Osteocyte (in vitro differentiated cells): ENCODE data around the gene MFSD11. TPM values are rescaled to one million over a fixed set of nuclear protein-coding genes. Genes with fewer than 3 reads are reported as not detected.

Experiments
- DNase-seq: peaks from one replicate; pipeline ENCODE4 v3.0.0; 2021; ENCODE audit warnings: mixed read lengths; ENCODE audit not compliant: unreplicated experiment; ENCODE audit errors: extremely low spot score
- H3K27ac Mint-ChIP-seq: one replicate; pipeline ENCODE4 v1.8.0; 2021; ENCODE audit warnings: mild to moderate bottlenecking, mixed read lengths; ENCODE audit not compliant: unreplicated experiment
- H3K27me3 Mint-ChIP-seq: one replicate; pipeline ENCODE4 v1.8.0; 2021; ENCODE audit warnings: mixed read lengths; ENCODE audit not compliant: unreplicated experiment
- H3K36me3 Mint-ChIP-seq: one replicate; pipeline ENCODE4 v1.8.0; 2021; ENCODE audit warnings: mixed read lengths; ENCODE audit not compliant: unreplicated experiment
- H3K4me1 Mint-ChIP-seq: one replicate; pipeline ENCODE4 v1.8.0; 2021; ENCODE audit warnings: mixed read lengths; ENCODE audit not compliant: unreplicated experiment
- H3K4me3 Mint-ChIP-seq: one replicate; pipeline ENCODE4 v1.8.0; 2021; ENCODE audit warnings: mild to moderate bottlenecking, moderate library complexity, mixed read lengths; ENCODE audit not compliant: unreplicated experiment
- H3K9me3 Mint-ChIP-seq: one replicate; pipeline ENCODE4 v1.8.0; 2021; ENCODE audit warnings: mixed read lengths; ENCODE audit not compliant: unreplicated experiment
- CTCF ChIP-seq: fragments of 200-600 bp; sonication (generic); IDR thresholded peaks from 2 replicates; pipeline ENCODE4 v1.5.0; 2021; ENCODE audit warnings: antibody characterized with exemption, mild to moderate bottlenecking, moderate library complexity
- total RNA-seq: library from RNA; stranded (reverse); gene quantifications from 2 replicates; pipeline ENCODE4 v1.2.1, GENCODE V29; 2021

MFSD11 gene
- total RNA-seq, 1 donor from 2014 or later, result 33.0 TPM

GRCh38 chr17:76700270-76700616 is 37.7 kb upstream of the MFSD11 start:
- no peak for DNase-seq
- peaks cover 5% of the 10 kb centered on the region for H3K36me3 Mint-ChIP-seq
- no peaks in the 10 kb centered on the region for H3K9me3 Mint-ChIP-seq
- peak overlapping the region; percentile 90 for H3K27ac Mint-ChIP-seq
- peaks cover 73% of the 10 kb centered on the region for H3K4me1 Mint-ChIP-seq
- no peaks in the 10 kb centered on the region for H3K27me3 Mint-ChIP-seq
- H3K4me3 Mint-ChIP-seq, result peak overlapping the region; percentile 42
- TF ChIP-seq CTCF, result no peak

GRCh38 chr17:76700617-76701470 is 37.1 kb upstream of the MFSD11 start:
- Mint-ChIP-seq H3K4me3 (peak overlapping the region; percentile 42), H3K36me3 (peaks cover 2% of the 10 kb centered on the region), H3K27ac (peak overlapping the region; percentile 90), H3K9me3 (no peaks in the 10 kb centered on the region), H3K27me3 (no peaks in the 10 kb centered on the region), H3K4me1 (peaks cover 71% of the 10 kb centered on the region)
- no peak for TF ChIP-seq CTCF
- no peak for DNase-seq

GRCh38 chr17:76701471-76701967 is 36.4 kb upstream of the MFSD11 start:
- no peak for DNase-seq
- Mint-ChIP-seq H3K4me3 (peak overlapping the region; percentile 42), H3K4me1 (peaks cover 70% of the 10 kb centered on the region)

GRCh38 chr17:76702076-76702475 is 35.8 kb upstream of the MFSD11 start:
- H3K36me3 Mint-ChIP-seq, result peaks cover 3% of the 10 kb centered on the region
- peak overlapping the region; percentile 90 for H3K27ac Mint-ChIP-seq

More at GRCh38 chr17:76701471-76701967, 36.4 kb upstream of the MFSD11 start:
- no peaks in the 10 kb centered on the region for H3K27me3 Mint-ChIP-seq
- TF ChIP-seq CTCF, result no peak
- H3K36me3 Mint-ChIP-seq, result peaks cover under 1% of the 10 kb centered on the region
- H3K27ac Mint-ChIP-seq, result peak overlapping the region; percentile 90
- no peaks in the 10 kb centered on the region for H3K9me3 Mint-ChIP-seq

More at GRCh38 chr17:76702076-76702475, 35.8 kb upstream of the MFSD11 start:
- Mint-ChIP-seq H3K4me1 (peaks cover 69% of the 10 kb centered on the region), H3K9me3 (no peaks in the 10 kb centered on the region), H3K27me3 (no peaks in the 10 kb centered on the region), H3K4me3 (no peak overlapping the region)
- no peak for TF ChIP-seq CTCF
- DNase-seq, result no peak
